Fibroblast of gingiva (primary cell): Measurements from ENCODE around the gene CCDC126.
"Not testable (repeated sequence)": the region's sequence is repeated elsewhere in the genome, so short reads cannot be mapped to it uniquely, and the experiment has no call there.

ENCODE experiments used
- DNase-seq: peaks from one replicate; pipeline ENCODE4 v3.0.0-alpha.2; 2011; ENCODE audit warnings: low read depth

The CCDC126 gene

GRCh38 chr7:23628370-23628769 lies 31.2 kb downstream of the CCDC126 start:
- no peak for DNase-seq

GRCh38 chr7:23633417-23633816 lies 36.2 kb downstream of the CCDC126 start:
- DNase-seq = no peak

- DNase-seq = no peak
Measured at GRCh38 chr7:23645822-23646221, 48.6 kb downstream of the CCDC126 start.

DNA sequence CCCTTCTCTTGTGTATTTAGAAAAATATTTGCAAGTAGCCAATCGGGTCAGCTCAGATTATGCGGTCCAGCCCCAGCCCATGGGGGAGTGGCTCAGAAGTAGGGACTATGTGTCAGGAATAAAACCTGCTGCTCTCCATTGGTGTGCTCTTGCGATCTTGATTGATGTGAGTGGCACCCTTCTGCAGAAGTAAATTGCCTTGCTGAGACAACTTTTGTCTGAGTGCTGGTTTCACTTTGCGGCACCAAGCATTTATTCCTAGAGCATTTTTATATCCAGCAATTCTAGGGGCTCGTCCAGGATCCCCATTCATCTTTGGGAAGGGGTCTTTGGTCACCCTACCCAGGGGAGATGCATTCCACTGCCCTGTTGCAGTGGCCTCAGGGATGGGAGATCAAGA lies 56.8 kb downstream of the CCDC126 start:
- no peak for DNase-seq

DNA sequence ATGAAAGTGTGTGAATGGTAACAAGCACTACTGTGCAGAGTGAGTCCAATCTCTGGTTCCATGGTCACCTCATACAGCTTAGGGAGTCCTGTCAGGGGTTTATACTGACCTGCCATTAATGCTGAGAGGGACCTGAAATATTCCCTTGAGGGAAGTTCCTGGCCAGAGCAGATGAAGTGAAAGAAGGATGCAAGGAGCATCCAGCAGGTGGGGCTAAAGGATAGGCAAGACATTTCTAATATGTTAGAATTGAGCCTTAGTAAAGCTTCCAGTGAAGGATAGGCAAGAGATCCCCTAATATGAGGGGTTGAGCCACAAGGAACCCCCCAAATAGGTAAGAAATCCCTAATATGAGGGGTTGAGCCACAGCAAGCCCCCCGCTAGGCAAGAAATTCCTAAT lies 57.3 kb downstream of the CCDC126 start:
- DNase-seq = no peak

- no peak for DNase-seq
Measured at GRCh38 chr7:23655433-23655832, 58.3 kb downstream of the CCDC126 start.

- no peak for DNase-seq
Measured at GRCh38 chr7:23658831-23659427, 61.7 kb downstream of the CCDC126 start.

DNA sequence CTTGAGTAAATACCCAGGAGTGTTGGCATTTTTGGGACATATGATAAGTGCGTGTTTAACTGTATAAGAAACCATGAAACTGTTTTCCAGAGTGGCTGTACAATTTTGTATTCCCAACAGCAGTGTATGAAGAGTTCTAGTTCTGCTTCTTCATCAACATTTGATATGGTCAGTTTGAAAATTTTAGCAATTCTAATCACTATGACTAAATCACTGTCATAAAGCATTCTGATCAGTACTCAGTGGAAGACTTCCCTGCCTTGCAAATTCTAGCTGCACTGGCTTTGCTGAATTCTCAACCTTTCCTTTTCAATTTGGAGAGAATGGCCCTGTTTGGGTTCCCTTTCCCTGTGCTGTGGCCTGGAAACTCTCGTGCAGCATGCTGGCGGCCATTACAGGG lies 64.2 kb downstream of the CCDC126 start:
- DNase-seq = no peak

- DNase-seq = no peak
Measured at GRCh38 chr7:23662124-23662983, 65.2 kb downstream of the CCDC126 start.

DNA sequence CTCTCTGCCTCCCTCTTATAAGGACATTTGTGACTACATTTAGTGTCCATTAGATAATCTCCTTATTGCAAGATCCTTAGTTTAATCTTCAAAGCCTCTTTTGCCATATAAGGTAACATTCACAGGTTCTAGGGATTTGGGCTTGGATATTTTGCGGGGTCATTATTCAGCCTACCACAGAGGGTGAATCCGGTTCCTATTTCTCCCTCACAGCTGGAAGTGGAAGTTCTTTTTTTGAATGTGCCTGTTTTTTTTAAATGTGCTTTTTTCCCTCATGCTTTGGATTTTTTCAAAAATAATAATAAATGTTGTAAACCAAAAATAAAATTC lies 65.8 kb downstream of the CCDC126 start:
- DNase-seq = no peak

- DNase-seq = no peak
Measured at GRCh38 chr7:23664122-23664521, 66.9 kb downstream of the CCDC126 start.

DNA sequence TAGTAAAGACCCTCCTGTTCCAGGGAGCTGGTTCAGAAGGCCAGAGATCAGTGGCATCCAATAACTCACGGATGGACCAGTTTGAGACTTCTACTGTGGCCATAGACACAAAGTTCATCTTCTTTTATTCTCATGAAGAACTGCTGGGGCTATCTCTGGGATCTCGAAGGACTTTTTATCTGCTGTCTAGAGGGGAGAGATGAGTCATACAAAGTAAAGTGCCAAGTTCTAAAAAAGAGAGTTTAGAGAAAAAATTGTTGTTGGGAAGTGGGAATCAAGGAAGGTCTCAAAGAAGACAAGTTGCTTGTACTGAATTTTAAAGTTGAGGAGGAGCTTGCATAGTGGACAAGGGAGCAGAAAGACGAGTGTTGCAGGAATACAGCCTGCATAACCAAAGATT lies 74.9 kb downstream of the CCDC126 start:
- no peak for DNase-seq

DNA sequence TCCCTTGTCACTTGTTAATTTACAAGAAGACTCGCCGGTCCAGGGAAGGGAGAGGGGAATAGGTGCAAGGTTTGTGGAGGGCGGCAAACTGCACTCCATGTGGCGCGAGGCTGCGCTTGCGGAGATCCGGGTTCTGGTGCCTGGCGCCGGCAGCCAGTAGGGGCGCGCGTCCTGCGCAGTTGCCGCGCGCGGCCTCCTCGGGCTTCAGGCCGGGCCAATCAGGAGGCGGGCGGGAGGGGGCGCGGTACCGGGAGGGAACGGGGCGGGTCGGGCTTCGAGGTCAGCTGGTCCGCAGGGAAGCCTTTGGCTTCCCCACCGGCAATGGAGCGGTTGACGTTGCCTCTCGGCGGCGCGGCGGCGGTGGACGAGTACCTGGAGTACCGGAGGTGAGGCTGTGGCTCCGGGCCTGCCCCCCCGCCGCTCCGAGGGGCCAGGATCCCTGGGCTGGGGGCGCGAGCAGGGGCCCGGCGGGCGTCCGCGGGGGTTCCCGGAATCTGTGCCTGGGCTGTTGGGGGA lies 82.8 kb downstream of the CCDC126 start, which contains the start of gene FAM221A:
FAM221A (plus strand) TSS at position 302 of the 516 bp plus-strand sequence; CDS start at position 322, 20 bp downstream.
- DNase-seq = peak; percentile 70

DNA sequence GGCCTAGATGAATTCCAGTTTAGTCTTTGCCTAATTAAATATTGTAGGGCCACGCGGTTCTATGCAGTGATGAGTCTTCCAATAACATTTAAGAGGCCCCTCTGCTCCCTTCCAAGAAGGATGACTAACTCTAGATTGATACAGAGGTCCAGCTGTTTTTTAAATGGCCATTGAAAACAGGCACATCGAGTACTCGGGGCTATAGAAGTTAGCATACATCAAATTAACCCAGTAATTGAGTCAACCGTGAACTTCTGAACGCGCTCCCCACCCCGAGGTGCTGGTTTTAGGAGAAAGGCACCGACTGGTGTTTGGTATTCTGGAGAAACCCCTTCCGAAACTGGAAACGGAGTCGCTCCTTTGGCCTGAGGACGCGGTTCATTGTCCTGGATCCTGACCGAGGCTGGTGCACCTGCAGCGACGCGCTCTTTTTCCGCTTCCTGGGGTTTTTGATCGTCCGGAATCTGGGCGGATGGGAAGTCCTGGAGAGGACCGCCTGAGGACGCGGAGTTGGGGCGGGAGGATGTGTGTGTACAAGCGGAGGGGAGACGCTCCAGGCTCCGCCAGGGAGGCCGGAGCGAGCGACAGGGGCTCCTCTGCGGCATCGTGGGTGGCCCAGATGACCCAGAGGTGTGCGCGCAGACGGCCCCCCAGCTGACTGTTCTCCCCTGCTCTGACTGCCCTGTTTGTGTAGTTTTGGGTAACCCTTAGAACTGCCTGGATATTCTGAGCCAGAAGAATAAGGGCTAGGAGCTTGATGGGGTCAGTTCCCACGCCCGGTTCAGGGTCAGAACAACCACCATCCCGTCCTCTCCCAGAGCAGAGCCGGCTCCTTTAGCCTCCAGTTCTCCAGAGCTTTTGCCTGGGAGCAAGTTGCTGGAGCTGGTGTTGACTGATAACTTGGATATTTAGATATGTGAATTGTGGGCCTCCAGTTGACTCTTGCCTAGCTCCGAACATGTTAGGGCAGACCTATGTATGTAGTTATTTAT lies 83.5 kb downstream of the CCDC126 start:
- DNase-seq = peak; percentile 23

DNA sequence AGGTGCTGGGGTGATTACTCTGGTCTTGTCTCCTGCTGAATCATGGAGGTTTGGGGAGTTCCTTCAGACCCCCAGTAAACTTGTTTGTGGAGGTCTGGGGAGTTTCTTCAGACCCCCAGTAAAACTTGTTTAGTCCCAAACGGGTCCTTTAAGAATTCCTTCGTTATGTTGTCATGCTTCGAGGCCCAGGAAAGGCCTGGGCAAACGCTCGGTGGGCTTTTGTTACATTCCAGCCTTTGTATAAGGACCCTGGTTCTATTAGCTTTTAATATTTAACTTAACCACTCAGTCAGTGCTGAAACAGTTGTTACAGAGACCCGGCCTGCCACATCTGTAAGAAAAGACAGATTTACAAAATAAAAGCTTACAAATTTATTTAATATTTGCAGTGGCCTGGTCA lies 86.9 kb downstream of the CCDC126 start:
- not testable (repeated sequence) for DNase-seq

DNA sequence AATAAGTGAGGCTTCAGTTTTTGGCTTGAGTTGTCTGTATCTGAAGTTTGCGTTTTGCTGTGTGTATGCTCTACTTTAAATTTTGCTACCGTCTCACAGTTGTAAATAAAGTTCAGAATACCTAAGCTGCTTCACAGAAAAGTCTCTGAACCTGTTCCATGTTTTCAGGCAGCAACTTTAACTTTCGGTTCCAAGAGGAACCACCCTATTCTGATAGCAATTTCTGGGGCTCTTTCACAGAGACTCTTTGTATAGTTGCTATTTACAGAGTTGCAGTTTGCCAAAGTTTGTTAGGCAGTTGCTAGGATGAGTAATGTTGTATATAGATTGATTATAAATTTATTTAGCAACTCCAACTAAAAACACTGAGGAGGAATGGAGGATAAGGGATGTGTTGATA lies 88.5 kb downstream of the CCDC126 start:
- DNase-seq = no peak

GRCh38 chr7:23687011-23687410 lies 89.8 kb downstream of the CCDC126 start:
- DNase-seq = no peak

DNA sequence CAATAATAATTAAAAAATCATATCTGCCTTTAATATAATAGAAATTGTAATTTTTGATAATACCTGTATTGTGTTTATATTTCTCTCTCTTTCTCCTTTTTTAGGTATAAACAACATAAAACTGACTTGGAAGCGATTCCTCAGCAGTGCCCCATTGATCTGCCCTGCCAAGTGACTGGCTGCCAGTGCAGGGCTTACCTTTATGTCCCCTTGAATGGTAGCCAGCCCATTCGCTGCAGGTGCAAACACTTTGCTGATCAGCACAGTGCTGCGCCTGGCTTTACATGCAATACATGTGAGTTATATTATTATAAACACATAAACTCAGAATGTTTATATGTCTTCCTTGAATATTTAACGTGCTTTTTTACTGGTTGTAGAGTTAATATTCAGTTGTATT lies 92.0 kb downstream of the CCDC126 start:
- no peak for DNase-seq

- DNase-seq = no peak
Measured at GRCh38 chr7:23691320-23691719, 94.1 kb downstream of the CCDC126 start.

- DNase-seq = no peak
Measured at GRCh38 chr7:23693224-23693623, 96.0 kb downstream of the CCDC126 start.
